DND-41 (cell line): Measurements from ENCODE around the gene TMEM151B.

Experiments used
- ATAC-seq: fragments of 200-7000 bp; cut with Tn5 transposase; 3 replicates; pipeline ENCODE4 v1.9.1; 2021; ENCODE audit warnings: low read depth; ENCODE audit not compliant: insufficient read depth
- DNase-seq: peaks from one replicate; pipeline ENCODE4 v3.0.0-alpha.2; 2020
- H2AFZ ChIP-seq: 2 replicates; pipeline ENCODE4 v1.6.0; 2012; ENCODE audit warnings: low read depth, low read length
- H3K27ac ChIP-seq: 2 replicates; pipeline ENCODE4 v1.5.1; 2012; ENCODE audit warnings: low read length, inconsistent platforms
- H3K27me3 ChIP-seq: fragments of 200-600 bp; sonication (generic); 2 replicates; pipeline ENCODE4 v1.6.0; 2012; ENCODE audit warnings: low read length, mild to moderate bottlenecking, inconsistent platforms; ENCODE audit not compliant: insufficient read depth, poor library complexity
- H3K36me3 ChIP-seq: 2 replicates; pipeline ENCODE4 v1.5.1; 2012; ENCODE audit warnings: low read length, inconsistent platforms; ENCODE audit not compliant: insufficient read depth
- H3K4me1 ChIP-seq: 2 replicates; pipeline ENCODE4 v1.5.1; 2012; ENCODE audit warnings: mild to moderate bottlenecking, low read length; ENCODE audit not compliant: insufficient read depth
- H3K4me2 ChIP-seq: 2 replicates; pipeline ENCODE4 v1.6.0; 2012; ENCODE audit warnings: mild to moderate bottlenecking, moderate library complexity, low read length, inconsistent platforms; ENCODE audit not compliant: insufficient read depth
- H3K4me3 ChIP-seq, 2 experiments: fragments of 200-600 bp in 1 of 2; shearing (Covaris generic) in 1 of 2; 2 replicates each; pipeline ENCODE4 v1.5.1; 2012 to 2016; ENCODE audit warnings: inconsistent platforms in 2 of 2, low read length in 2 of 2, mild to moderate bottlenecking in 2 of 2, low read depth in 1 of 2, moderate library complexity in 1 of 2
- H3K79me2 ChIP-seq: 2 replicates; pipeline ENCODE4 v1.6.0; 2012; ENCODE audit warnings: low read length, inconsistent platforms; ENCODE audit not compliant: insufficient read depth
- H3K9ac ChIP-seq: 2 replicates; pipeline ENCODE4 v1.6.0; 2012; ENCODE audit warnings: low read depth, mild to moderate bottlenecking, inconsistent platforms, low read length, moderate library complexity
- H3K9me3 ChIP-seq: 2 replicates; pipeline ENCODE4 v1.5.1; 2012; ENCODE audit warnings: low read length, moderate library complexity, mild to moderate bottlenecking, inconsistent platforms; ENCODE audit not compliant: insufficient read depth, severe bottlenecking
- H4K20me1 ChIP-seq: 2 replicates; pipeline ENCODE4 v1.6.0; 2012; ENCODE audit warnings: low read length; ENCODE audit not compliant: insufficient read depth
- EZH2 ChIP-seq: IDR thresholded peaks from 3 replicates; pipeline ENCODE4 v1.6.1; 2012; ENCODE audit warnings: borderline replicate concordance, low read depth, mild to moderate bottlenecking, moderate library complexity, low read length, inconsistent platforms; ENCODE audit not compliant: severe bottlenecking
- TF ChIP-seq, protein P1 (sequence below): IDR thresholded peaks from 2 replicates; pipeline ENCODE4 v1.5.1; 2012; ENCODE audit warnings: borderline replicate concordance, low read length, moderate library complexity, mild to moderate bottlenecking; ENCODE audit not compliant: poor library complexity, severe bottlenecking; ENCODE audit errors: extremely low read depth

The TMEM151B gene

DNA sequence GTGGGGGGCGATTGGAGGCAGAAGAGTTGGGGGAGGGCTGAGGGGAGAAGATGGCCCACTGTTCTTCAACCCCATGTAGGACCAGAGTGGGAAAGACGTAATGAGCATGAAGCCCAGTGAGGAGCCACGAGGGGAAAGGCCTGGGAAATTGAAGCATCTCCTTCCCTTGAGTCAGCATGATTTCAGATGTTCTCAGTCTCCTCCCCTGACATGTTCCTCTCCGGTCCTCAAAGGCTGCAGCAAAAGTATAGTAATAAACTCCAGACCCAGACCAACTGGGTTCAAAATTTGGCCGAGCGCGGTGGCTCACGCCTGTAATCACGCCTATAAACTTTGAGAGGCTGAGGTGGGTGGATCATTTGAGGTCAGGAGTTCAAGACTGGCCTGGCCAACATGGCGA, 3.0 kb upstream of the TMEM151B start:
- H3K4me2 ChIP-seq, result no peak overlapping the region
- peaks cover 33% of the 10 kb centered on the region for H3K4me1 ChIP-seq
- H3K79me2 ChIP-seq, result peaks cover 23% of the 10 kb centered on the region
- H3K4me3 ChIP-seq, result no peak overlapping the region
- H3K9ac ChIP-seq, result no peak overlapping the region
- no peak for TF ChIP-seq EZH2
- TF ChIP-seq, protein P1, sequence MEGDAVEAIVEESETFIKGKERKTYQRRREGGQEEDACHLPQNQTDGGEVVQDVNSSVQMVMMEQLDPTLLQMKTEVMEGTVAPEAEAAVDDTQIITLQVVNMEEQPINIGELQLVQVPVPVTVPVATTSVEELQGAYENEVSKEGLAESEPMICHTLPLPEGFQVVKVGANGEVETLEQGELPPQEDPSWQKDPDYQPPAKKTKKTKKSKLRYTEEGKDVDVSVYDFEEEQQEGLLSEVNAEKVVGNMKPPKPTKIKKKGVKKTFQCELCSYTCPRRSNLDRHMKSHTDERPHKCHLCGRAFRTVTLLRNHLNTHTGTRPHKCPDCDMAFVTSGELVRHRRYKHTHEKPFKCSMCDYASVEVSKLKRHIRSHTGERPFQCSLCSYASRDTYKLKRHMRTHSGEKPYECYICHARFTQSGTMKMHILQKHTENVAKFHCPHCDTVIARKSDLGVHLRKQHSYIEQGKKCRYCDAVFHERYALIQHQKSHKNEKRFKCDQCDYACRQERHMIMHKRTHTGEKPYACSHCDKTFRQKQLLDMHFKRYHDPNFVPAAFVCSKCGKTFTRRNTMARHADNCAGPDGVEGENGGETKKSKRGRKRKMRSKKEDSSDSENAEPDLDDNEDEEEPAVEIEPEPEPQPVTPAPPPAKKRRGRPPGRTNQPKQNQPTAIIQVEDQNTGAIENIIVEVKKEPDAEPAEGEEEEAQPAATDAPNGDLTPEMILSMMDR, result no peak
- no peaks in the 10 kb centered on the region for H3K27me3 ChIP-seq
- ATAC-seq, result no peak
- H4K20me1 ChIP-seq, result peaks cover 29% of the 10 kb centered on the region
- H2AFZ ChIP-seq, result no peak overlapping the region
- no peak overlapping the region for H3K27ac ChIP-seq
- H3K9me3 ChIP-seq, result no peaks in the 10 kb centered on the region
- DNase-seq, result no peak
- H3K36me3 ChIP-seq, result peaks cover 8% of the 10 kb centered on the region; the same call in 1 of the 2 replicates

DNA sequence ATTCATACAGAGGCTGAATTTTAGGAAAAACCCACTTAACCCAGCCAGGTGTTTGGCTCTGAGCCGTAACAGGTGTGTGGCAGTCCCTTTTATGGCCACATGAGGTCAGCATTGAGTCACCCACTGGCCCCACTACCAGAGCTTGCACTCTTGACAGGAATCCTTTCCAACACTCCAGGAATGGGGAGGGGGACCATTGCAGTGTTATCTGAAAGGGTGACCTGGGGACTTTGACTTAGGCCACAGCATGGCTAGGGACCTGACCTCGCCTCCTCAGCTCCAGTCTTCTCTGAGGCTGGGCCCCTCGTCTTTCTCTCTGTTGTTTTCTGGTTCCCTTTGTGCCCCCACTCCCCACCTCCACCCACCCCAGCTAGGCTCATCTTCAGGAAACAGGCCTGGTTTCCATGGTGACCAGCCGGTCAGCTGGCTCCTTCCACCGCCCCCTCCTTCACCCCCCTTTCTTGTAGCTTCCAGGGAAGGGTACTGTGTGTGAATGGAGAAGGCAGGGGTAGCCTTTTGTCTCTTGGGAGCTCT, 2.1 kb upstream of the TMEM151B start:
- H3K4me2 ChIP-seq, result no peak overlapping the region
- ATAC-seq (peak; percentile 39; the same call in 2 of the 3 replicates), DNase-seq (peak; percentile 67)
- peaks cover 24% of the 10 kb centered on the region for H3K4me1 ChIP-seq
- H4K20me1 ChIP-seq, result peaks cover 24% of the 10 kb centered on the region
- H3K9ac ChIP-seq, result no peak overlapping the region
- H3K27me3 ChIP-seq, result no peaks in the 10 kb centered on the region
- peaks cover 19% of the 10 kb centered on the region for H3K79me2 ChIP-seq
- no peak overlapping the region for H3K4me3 ChIP-seq
- no peaks in the 10 kb centered on the region for H3K9me3 ChIP-seq
- no peaks in the 10 kb centered on the region for H3K36me3 ChIP-seq
- H2AFZ ChIP-seq, result no peak overlapping the region
- no peak overlapping the region for H3K27ac ChIP-seq
- TF ChIP-seq, protein P1, result peak; percentile 95
- no peak for TF ChIP-seq EZH2

DNA sequence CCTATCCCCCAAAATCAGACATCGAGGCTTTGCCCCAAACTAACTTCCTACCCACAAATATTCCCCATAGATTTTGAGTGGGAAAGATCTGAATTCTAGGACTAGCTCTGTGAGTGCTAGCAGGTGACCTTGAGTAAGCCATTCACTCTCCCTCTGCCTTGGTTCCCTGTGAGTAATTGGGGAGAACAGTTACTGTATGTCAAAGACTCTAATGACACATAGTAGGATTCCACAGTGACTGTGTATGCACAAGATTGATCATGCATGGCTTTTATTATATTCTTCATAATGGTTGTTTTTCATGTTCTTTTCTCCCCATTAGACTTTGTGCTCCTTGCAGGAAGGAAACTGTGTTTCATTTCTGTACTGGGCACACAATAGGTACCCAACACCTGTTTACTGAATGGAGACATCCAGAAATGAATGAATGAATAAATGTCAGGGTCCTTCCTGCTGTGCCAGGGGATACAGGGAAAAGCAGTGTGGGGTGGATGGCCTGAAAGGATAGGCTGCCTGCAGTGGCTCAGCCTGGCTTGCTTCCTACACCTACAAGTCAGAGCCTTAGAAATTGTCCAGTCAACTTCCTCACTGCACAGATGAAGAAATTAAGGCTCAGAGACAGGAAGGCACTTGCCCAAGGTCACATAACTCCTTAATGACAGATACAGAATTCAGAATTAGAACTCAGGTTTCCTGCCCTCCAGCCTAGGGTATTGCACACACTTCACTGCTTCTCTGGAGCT, 901 bp upstream of the TMEM151B start:
- Histone ChIP-seq H3K27ac (no peak overlapping the region), H3K9ac (no peak overlapping the region)

More for the DNA sequence above, 901 bp upstream of the TMEM151B start:
- Histone ChIP-seq H3K79me2 (peaks cover 7% of the 10 kb centered on the region; the same call in 1 of the 2 replicates), H4K20me1 (peaks cover 15% of the 10 kb centered on the region; the same call in 1 of the 2 replicates), H3K9me3 (no peaks in the 10 kb centered on the region), H3K27me3 (no peaks in the 10 kb centered on the region), H3K4me2 (no peak overlapping the region), H3K4me1 (peaks cover 13% of the 10 kb centered on the region), H3K4me3 (no peak overlapping the region), H3K36me3 (no peaks in the 10 kb centered on the region), H2AFZ (no peak overlapping the region)
- TF ChIP-seq EZH2, result no peak
- TF ChIP-seq, protein P1, result no peak
- ATAC-seq (no peak), DNase-seq (no peak)
